CD4-positive, alpha-beta T cell treated with Interleukin-15 for 1 hour (primary cell): ENCODE results near the gene GALNT16.
A peak's percentile ranks its signal among the peaks of the same experiment; 100 is the strongest.

ENCODE experiments used
- DNase-seq: peaks from one replicate; pipeline ENCODE4 v3.0.0-alpha.2; 2020

Gene GALNT16

DNA sequence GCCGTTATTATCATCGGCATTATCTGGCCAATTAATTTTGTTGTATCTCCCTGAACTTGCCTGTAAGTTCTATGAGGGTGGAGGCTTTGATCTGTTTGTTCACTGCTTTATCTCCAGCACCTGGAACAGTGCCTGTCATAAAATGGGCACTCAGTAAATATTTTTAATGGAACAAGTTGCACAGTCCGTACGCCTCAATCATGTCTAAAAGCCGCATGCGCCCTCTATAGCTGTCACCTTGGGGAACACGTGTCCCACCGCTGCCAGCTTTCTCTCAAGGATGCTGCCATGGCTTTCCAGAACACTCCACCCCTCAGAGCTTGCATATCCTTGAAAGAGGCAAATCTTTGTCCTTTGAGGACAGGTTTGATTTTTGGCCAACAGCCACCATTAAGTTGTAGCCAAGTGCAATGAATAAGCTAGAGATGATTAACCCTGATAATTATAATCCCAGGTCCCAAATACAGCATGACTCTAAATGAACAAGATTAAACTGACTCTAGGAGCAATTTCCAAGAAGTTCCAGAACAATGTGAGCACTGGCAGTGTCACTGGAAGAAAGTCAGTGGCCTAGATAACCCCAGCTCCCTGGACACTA, 83.1 kb downstream of the GALNT16 start:
- no peak for DNase-seq

- DNase-seq: no peak
Observed at GRCh38 chr14:69344171-69344570, 84.2 kb downstream of the GALNT16 start.

DNA sequence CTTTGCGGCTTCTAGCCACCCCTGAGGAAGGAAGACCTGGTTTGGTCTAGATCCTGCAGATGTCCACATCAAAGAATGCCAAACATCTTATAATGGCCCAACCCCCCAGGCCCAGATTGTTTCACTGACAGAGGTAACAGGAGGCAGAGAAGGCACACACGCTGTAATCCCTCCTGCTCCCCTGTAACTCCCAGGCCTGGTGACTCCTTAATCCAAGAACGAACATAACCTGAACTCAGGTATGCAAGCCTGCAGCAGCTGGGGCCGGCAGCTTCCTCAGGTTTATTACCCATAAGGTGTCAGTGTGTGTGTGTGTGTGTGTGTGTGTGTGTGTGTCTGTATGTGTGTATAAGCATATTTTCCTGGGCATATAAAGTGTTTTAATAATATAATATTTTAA, 85.4 kb downstream of the GALNT16 start:
- no peak for DNase-seq

- DNase-seq: no peak
Observed at GRCh38 chr14:69346710-69347109, 86.8 kb downstream of the GALNT16 start.

- DNase-seq: no peak
Observed at GRCh38 chr14:69349091-69349777, 89.3 kb downstream of the GALNT16 start.

- no peak for DNase-seq
Observed at GRCh38 chr14:69350892-69351291, 90.9 kb downstream of the GALNT16 start.

GRCh38 chr14:69351385-69351784, 91.4 kb downstream of the GALNT16 start:
- DNase-seq: no peak

- no peak for DNase-seq
Observed at GRCh38 chr14:69351911-69352310, 92.0 kb downstream of the GALNT16 start.

- no peak for DNase-seq
Observed at GRCh38 chr14:69353168-69353567, 93.2 kb downstream of the GALNT16 start.

- peak; percentile 64 for DNase-seq
Observed at GRCh38 chr14:69354383-69355153, 94.6 kb downstream of the GALNT16 start.

- no peak for DNase-seq
Observed at GRCh38 chr14:69355154-69355597, 95.2 kb downstream of the GALNT16 start.

DNA sequence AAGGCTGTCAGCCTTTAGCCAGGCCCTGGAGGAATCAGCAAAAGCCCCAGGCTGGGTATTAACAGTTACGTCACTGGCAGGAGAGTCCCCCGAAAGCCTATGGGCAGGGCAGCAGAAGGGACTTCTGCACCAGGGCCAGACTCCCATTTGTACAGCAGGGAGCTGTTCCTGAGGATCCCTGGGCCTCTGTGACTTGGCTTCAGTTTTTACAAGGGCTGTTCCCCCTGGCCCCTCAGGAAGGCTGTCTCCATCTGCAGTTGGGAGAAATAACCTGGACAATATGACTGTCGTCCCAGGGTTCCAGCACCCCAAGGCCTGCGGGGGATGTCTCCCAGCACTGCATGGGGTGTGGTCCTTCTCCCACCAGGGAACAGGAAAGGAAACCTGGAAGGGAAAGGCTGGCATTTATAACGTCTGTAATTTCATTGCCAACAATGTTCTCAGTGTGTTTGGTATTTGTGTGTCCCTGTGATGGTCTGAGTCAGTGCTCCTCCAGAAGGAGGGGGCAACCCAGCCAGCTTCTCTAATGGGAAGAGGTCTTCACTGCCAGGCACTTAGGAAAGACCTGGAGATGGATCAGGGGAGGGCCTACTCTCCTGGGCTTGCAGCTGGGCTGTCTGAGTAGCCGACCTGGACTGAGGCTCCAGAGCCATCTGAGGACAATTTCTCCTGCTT, 95.8 kb downstream of the GALNT16 start:
- no peak for DNase-seq

DNA sequence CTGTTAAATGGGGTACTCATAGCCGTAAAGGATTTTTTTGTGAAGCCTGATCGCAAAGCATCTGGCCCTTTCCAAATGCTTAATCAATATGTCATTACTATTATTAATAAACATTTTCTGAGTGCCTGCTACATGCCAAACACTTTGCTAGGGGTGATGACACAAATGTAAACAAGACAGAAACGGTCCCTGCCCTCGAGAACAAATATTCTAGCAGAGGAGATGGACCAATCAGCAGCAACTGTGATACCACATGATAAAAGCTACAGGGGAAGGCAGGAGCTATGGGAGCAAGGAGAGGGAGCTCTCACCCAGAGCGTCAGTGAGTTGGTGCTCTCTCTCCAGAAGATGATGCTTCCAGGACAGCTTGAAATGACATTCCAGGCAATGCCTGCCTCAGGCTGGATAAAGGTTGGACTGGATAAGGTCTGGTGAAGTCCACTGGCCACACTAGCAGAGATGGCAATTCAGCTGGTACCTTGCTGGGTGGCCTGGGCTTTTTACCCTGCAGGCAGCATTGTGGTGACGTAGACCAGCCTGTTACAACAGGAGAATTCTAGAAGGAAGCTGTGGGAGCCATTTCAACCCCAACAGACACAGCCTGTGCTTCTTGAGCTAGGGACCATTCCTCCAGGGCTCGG, 97.1 kb downstream of the GALNT16 start:
- no peak for DNase-seq

DNA sequence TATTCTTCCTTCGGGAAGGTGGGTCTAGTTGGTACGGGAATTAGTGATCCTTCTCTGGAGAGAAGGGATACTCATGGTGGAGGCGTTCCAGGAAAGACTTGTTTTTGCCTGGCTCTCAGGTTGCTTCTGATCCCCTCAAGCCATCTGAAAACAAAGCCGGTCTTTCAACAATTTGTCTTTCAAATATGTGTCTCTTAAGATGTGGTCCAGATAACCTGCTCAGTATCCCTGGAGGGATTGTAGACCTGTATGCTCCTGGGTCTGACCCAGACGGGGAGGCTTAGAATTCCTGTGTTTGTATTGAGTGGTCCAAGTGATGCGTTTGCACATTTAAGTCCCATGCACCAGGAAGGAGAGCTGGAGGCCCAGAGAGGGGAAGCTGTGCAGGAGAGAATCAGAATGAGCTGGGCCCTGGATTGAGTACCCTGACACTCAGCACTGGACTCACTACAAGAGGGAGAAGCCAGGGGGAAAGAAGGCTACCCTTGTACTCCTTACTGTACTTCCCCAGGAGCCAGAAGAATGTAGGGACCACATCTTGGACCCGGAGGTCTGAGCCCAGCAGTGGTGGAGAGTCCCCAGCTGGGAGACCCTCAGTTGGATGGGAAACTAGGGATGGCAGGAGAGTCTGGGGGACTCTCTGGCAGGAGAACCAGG, 97.7 kb downstream of the GALNT16 start:
- DNase-seq: no peak

GRCh38 chr14:69358233-69358963, 98.4 kb downstream of the GALNT16 start:
- no peak for DNase-seq

GRCh38 chr14:69358966-69359365, 99.0 kb downstream of the GALNT16 start:
- no peak for DNase-seq

- DNase-seq: no peak
Observed at GRCh38 chr14:69360438-69361108, 100.6 kb downstream of the GALNT16 start.

- no peak for DNase-seq
Observed at GRCh38 chr14:69363055-69363454, 103.1 kb downstream of the GALNT16 start.

DNA sequence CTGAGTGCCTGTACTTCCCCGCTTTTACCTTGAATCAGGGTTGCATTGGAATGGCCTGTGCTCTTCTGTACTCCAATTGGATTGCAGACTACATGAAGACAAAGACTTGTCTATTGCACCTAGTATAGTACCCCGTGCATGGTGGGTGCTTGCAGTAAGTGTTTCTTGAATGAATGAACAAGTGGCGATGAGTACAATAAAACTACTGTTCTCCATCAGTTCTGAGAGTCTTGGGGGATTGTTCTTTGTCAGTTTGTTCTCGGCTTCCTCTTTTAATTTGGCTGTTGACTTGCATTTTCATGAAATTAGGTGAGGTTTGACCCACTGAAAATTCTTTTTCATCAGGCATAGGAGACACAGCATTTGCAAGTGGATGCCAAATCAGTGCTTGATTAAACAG, 104.0 kb downstream of the GALNT16 start:
- no peak for DNase-seq

DNA sequence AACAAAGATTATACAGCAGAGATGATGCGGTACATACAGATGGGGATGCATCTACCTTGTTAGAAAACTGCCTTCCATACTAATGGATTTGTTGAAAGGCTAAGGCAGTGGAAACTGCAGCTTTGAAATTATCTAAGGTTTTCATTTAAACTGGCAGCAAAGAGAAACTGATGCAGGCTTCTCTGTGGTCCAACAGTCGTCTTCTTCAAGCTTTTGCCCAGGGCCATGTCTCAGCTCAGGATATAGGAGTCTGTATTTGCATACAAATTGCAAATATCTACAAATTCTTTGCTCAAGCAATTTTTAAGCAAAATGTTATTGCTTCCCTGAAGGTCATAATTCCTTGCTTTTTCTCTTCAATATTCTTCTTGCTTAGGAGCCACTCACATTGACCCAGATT, 104.4 kb downstream of the GALNT16 start:
- no peak for DNase-seq

DNA sequence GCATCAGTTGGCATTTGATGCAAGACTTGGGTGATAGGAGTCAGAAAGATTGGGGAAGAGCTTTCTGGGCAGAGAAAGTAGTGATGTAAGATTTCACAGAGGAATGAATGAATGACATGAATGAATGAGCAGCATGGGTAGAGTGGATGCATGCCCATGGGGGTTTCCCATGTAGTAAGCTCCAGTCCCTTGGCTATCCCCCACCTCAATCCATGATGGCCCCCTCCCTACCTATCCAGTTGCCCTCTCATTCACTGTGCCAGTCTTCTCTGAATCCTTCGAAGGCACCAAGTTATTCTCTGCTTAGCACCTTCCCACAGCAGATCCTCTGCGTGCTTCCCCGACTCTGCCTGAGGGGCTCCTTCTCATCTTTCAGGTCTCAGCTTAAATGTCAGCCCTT, 106.1 kb downstream of the GALNT16 start:
- no peak for DNase-seq
